GM23338 (cell line): Measurements from ENCODE around the gene HSPH1. TPM values are rescaled to one million over a fixed set of nuclear protein-coding genes. Genes with fewer than 3 reads are reported as not detected.

Experiments
- ATAC-seq: fragments of 200-7000 bp; cut with Tn5 transposase; 3 replicates; pipeline ENCODE4 v1.9.1; 2020
- DNase-seq: peaks from one replicate; pipeline ENCODE4 v3.0.0-alpha.2; 2015; ENCODE audit warnings: low spot score
- H2AFZ ChIP-seq: fragments of 200-600 bp; sonication (generic); 2 replicates; pipeline ENCODE4 v1.8.0; 2016; ENCODE audit warnings: antibody characterized with exemption, mild to moderate bottlenecking, moderate library complexity
- H3F3A ChIP-seq: fragments of 200-600 bp; sonication (generic); replicated peaks from 2 replicates; pipeline ENCODE4 v1.8.0; 2017; ENCODE audit warnings: antibody characterized with exemption, mixed run types, low read depth
- H3K27ac ChIP-seq: fragments of 200-600 bp; sonication (generic); 2 replicates; pipeline ENCODE4 v1.6.1; 2016; ENCODE audit warnings: low read depth
- H3K27me3 ChIP-seq: fragments of 200-600 bp; sonication (generic); 2 replicates; pipeline ENCODE4 v1.8.0; 2016; ENCODE audit warnings: mild to moderate bottlenecking, mixed run types, moderate library complexity; ENCODE audit not compliant: insufficient read depth
- H3K36me3 ChIP-seq: fragments of 200-600 bp; sonication (generic); 2 replicates; pipeline ENCODE4 v1.8.0; 2016; ENCODE audit warnings: mild to moderate bottlenecking; ENCODE audit not compliant: insufficient read depth
- H3K4me1 ChIP-seq: fragments of 200-600 bp; sonication (generic); 2 replicates; pipeline ENCODE4 v1.8.0; 2016; ENCODE audit warnings: mild to moderate bottlenecking, moderate library complexity; ENCODE audit not compliant: insufficient read depth
- H3K4me2 ChIP-seq: fragments of 200-600 bp; sonication (generic); 2 replicates; pipeline ENCODE4 v1.7.1; 2017; ENCODE audit warnings: mixed run types
- H3K4me3 ChIP-seq: fragments of 200-600 bp; sonication (generic); 2 replicates; pipeline ENCODE4 v1.6.1; 2016; ENCODE audit warnings: mixed run types
- H3K79me2 ChIP-seq: fragments of 200-600 bp; sonication (generic); replicated peaks from 2 replicates; pipeline ENCODE4 v1.8.0; 2017; ENCODE audit warnings: mild to moderate bottlenecking; ENCODE audit not compliant: insufficient read depth
- H3K9me2 ChIP-seq: fragments of 200-600 bp; sonication (generic); 2 replicates; pipeline ENCODE4 v1.8.0; 2017; ENCODE audit not compliant: insufficient read depth
- H4K20me1 ChIP-seq: fragments of 200-600 bp; sonication (generic); replicated peaks from 2 replicates; pipeline ENCODE4 v1.8.0; 2017; ENCODE audit warnings: mild to moderate bottlenecking; ENCODE audit not compliant: insufficient read depth
- H3K27ac Mint-ChIP-seq: 2 replicates; pipeline ENCODE4 v1.8.0; 2020; ENCODE audit warnings: inconsistent platforms, mild to moderate bottlenecking, moderate library complexity, mixed read lengths
- H3K27me3 Mint-ChIP-seq: 3 replicates; pipeline ENCODE4 v1.8.0; 2022; ENCODE audit warnings: low read depth, mild to moderate bottlenecking, moderate library complexity, mixed read lengths, inconsistent platforms; ENCODE audit not compliant: insufficient read depth, poor library complexity
- H3K36me3 Mint-ChIP-seq: 3 replicates; pipeline ENCODE4 v1.8.0; 2021; ENCODE audit warnings: low read depth, mild to moderate bottlenecking, inconsistent platforms, moderate library complexity, mixed read lengths
- H3K4me1 Mint-ChIP-seq: 3 replicates; pipeline ENCODE4 v1.8.0; 2020; ENCODE audit warnings: mild to moderate bottlenecking, inconsistent platforms, mixed read lengths
- H3K4me3 Mint-ChIP-seq: 3 replicates; pipeline ENCODE4 v1.8.0; 2021; ENCODE audit warnings: moderate library complexity, mild to moderate bottlenecking, inconsistent platforms, mixed read lengths
- H3K9me3 Mint-ChIP-seq: 3 replicates; pipeline ENCODE4 v1.8.0; 2020; ENCODE audit warnings: moderate library complexity, mild to moderate bottlenecking, inconsistent platforms, mixed read lengths
- CREB1 ChIP-seq: fragments of 250-450 bp; sonication (Bioruptor Pico); IDR thresholded peaks from 2 replicates; pipeline ENCODE4 v1.5.0; 2020; ENCODE audit warnings: low read depth, mild to moderate bottlenecking, moderate library complexity
- CTCF ChIP-seq, 2 experiments: fragments of 200-600 bp in 1 of 2; sonication (generic) in 1 of 2; conservative IDR thresholded peaks; 2 replicates each; pipeline versions ENCODE4 v1.5.1 to v1.6.1; 2016 to 2017; ENCODE audit warnings: antibody characterized with exemption in 2 of 2, low read depth in 2 of 2, mild to moderate bottlenecking in 2 of 2, moderate library complexity in 1 of 2
- ETS1 ChIP-seq: IDR thresholded peaks from 2 replicates; pipeline ENCODE4 v1.6.1; 2016; ENCODE audit warnings: antibody characterized with exemption
- EZH2 ChIP-seq: fragments of 200-600 bp; sonication (generic); IDR thresholded peaks from one replicate; pipeline ENCODE4 v1.8.0; 2017; ENCODE audit warnings: antibody characterized with exemption, mild to moderate bottlenecking, low read depth; ENCODE audit not compliant: unreplicated experiment
- EZH2phosphoT487 ChIP-seq: fragments of 200-600 bp; sonication (generic); IDR thresholded peaks from one replicate; pipeline ENCODE4 v1.8.1; 2018; ENCODE audit warnings: antibody characterized with exemption; ENCODE audit not compliant: unreplicated experiment
- JUNB ChIP-seq: IDR thresholded peaks from one replicate; pipeline ENCODE4 v1.6.1; 2016; ENCODE audit warnings: antibody characterized with exemption; ENCODE audit not compliant: unreplicated experiment
- NANOG ChIP-seq: IDR thresholded peaks from 2 replicates; pipeline ENCODE4 v1.6.1; 2016; ENCODE audit warnings: antibody characterized with exemption, borderline replicate concordance
- POLR2AphosphoS5 ChIP-seq: IDR thresholded peaks from 2 replicates; pipeline ENCODE4 v1.6.1; 2016; ENCODE audit warnings: antibody characterized with exemption, low read depth
- REST ChIP-seq: IDR thresholded peaks from one replicate; pipeline ENCODE4 v1.6.1; 2018; ENCODE audit warnings: antibody characterized with exemption; ENCODE audit not compliant: unreplicated experiment
- STAT1 ChIP-seq: IDR thresholded peaks from one replicate; pipeline ENCODE4 v1.6.1; 2016; ENCODE audit warnings: antibody characterized with exemption; ENCODE audit not compliant: unreplicated experiment
- ZNF114 ChIP-seq: fragments of 250-450 bp; sonication (Bioruptor Pico); IDR thresholded peaks from 2 replicates; pipeline ENCODE4 v1.5.0; 2020; ENCODE audit warnings: mild to moderate bottlenecking, moderate library complexity
- ZNF331 ChIP-seq: fragments of 250-450 bp; sonication (Bioruptor Pico); IDR thresholded peaks from 2 replicates; pipeline ENCODE4 v1.5.0; 2020; ENCODE audit warnings: low read depth, mild to moderate bottlenecking, moderate library complexity
- ZNF462 ChIP-seq: fragments of 250-450 bp; sonication (Bioruptor Pico); IDR thresholded peaks from 2 replicates; pipeline ENCODE4 v1.5.0; 2020; ENCODE audit warnings: mild to moderate bottlenecking, moderate library complexity
- polyA plus RNA-seq: library from polyadenylated mRNA; unstranded; fragments of >200 nt; fragmentation: Nextera tagmentation; extraction: Ambion mirVana; gene quantifications from 2 replicates; pipeline ENCODE4 v1.2.1, GENCODE V29; 2016
- total RNA-seq: library from RNA; depleted of rRNA; stranded (reverse); fragments of >200 nt; shearing (Covaris generic); gene quantifications from 2 replicates; pipeline ENCODE4 v1.2.3, GENCODE V29; 2014

Gene HSPH1
- total and polyA plus RNA-seq, 2 experiments from 2014 or later: 112 to 147 TPM

- H3K4me1 ChIP-seq: no peaks in the 10 kb centered on the region
- H2AFZ ChIP-seq: no peak overlapping the region
- H4K20me1 ChIP-seq: peaks cover 16% of the 10 kb centered on the region; the same call in 1 of the 2 replicates
- peaks cover 85% of the 10 kb centered on the region for H3K36me3 ChIP-seq
- TF ChIP-seq ETS1 (no peak), ZNF462 (no peak), NANOG (no peak), POLR2AphosphoS5 (no peak), CTCF (conservative IDR thresholded peaks at IDR 0.05; ENCODE audit: low read depth in 2 of 2) (no peak), STAT1 (no peak), REST (no peak), CREB1 (no peak), EZH2 (no peak), EZH2phosphoT487 (no peak), ZNF331 (CRISPR knock-in tag) (no peak), ZNF114 (CRISPR knock-in tag) (no peak), JUNB (no peak)
- no peaks in the 10 kb centered on the region for H3F3A ChIP-seq
- H3K27ac ChIP-seq: no peak overlapping the region
- H3K36me3 Mint-ChIP-seq: peaks cover 85% of the 10 kb centered on the region
- no peaks in the 10 kb centered on the region for H3K27me3 ChIP-seq
- no peak for DNase-seq
- H3K4me2 ChIP-seq: no peak overlapping the region
- no peak for ATAC-seq
- H3K4me1 Mint-ChIP-seq: no peaks in the 10 kb centered on the region
- no peak overlapping the region for H3K4me3 Mint-ChIP-seq
- H3K9me2 ChIP-seq: no peaks in the 10 kb centered on the region
- H3K4me3 ChIP-seq: no peak overlapping the region
- no peaks in the 10 kb centered on the region for H3K9me3 Mint-ChIP-seq
- peaks cover 26% of the 10 kb centered on the region for H3K79me2 ChIP-seq
- H3K27ac Mint-ChIP-seq: no peak overlapping the region
- H3K27me3 Mint-ChIP-seq: no peaks in the 10 kb centered on the region
These were observed 11.3 kb downstream of the HSPH1 start for GRCh38 chr13:31150315-31150985.
